Ectodermal cell (in vitro differentiated cells): Measurements from ENCODE around the gene ADGRA1.
"Not testable (repeated sequence)": the region's sequence is repeated elsewhere in the genome, so short reads cannot be mapped to it uniquely, and the experiment has no call there.

Source experiments
- H3K27ac ChIP-seq: 2 replicates; pipeline ENCODE4 v1.7.0; 2013; ENCODE audit warnings: mild to moderate bottlenecking, low read depth, low read length; ENCODE audit not compliant: insufficient read depth, poor library complexity, severe bottlenecking
- H3K27me3 ChIP-seq: 2 replicates; pipeline ENCODE4 v1.7.0; 2013; ENCODE audit warnings: mild to moderate bottlenecking, low read length; ENCODE audit not compliant: insufficient read depth, control insufficient read depth, poor library complexity, severe bottlenecking
- H3K36me3 ChIP-seq: one replicate; pipeline ENCODE4 v1.7.0; 2013; ENCODE audit warnings: low read length; ENCODE audit not compliant: control insufficient read depth, insufficient read depth
- H3K4me1 ChIP-seq: one replicate; pipeline ENCODE4 v1.7.0; 2013; ENCODE audit warnings: low read length; ENCODE audit not compliant: control insufficient read depth, insufficient read depth
- H3K4me3 ChIP-seq: 2 replicates; pipeline ENCODE4 v1.7.0; 2013; ENCODE audit warnings: low read depth, low read length, control low read depth; ENCODE audit not compliant: insufficient read depth
- H3K9me3 ChIP-seq: 2 replicates; pipeline ENCODE4 v1.7.0; 2013; ENCODE audit warnings: mild to moderate bottlenecking, low read length, moderate library complexity; ENCODE audit not compliant: control insufficient read depth
- WGBS, 2 experiments: methylation state at CpG; one replicate each; pipeline ENCODE4 v1.1.7; 2013; ENCODE audit warnings: missing lambda C conversion rate in 2 of 2; 5-methylcytosine and 5-hydroxymethylcytosine counted together

The ADGRA1 gene

GRCh38 chr10:133110133-133110532, 22.4 kb downstream of the ADGRA1 start:
- no peak overlapping the region for H3K27ac ChIP-seq
- no peak overlapping the region for H3K4me3 ChIP-seq
- H3K36me3 ChIP-seq = no peaks in the 10 kb centered on the region
- 83 to 86% methylated on average over 13 of the region's 13 CpGs for WGBS, 2 experiments
- H3K4me1 ChIP-seq = no peaks in the 10 kb centered on the region
- no peaks in the 10 kb centered on the region for H3K27me3 ChIP-seq
- H3K9me3 ChIP-seq = peaks cover 3% of the 10 kb centered on the region

- 74 to 80% methylated on average over 5 of the region's 6 CpGs for WGBS, 2 experiments
Measured at GRCh38 chr10:133110609-133111275, 23.0 kb downstream of the ADGRA1 start.

GRCh38 chr10:133111640-133112039, 23.9 kb downstream of the ADGRA1 start:
- not testable (repeated sequence) for H3K4me3 ChIP-seq, H3K27ac ChIP-seq, H3K36me3 ChIP-seq, H3K9me3 ChIP-seq, H3K4me1 ChIP-seq, H3K27me3 ChIP-seq
- WGBS, 2 experiments = 19 to 21% methylated on average over 4 of the region's 7 CpGs

More at GRCh38 chr10:133110609-133111275, 23.0 kb downstream of the ADGRA1 start:
- H3K4me3 ChIP-seq = no peak overlapping the region
- H3K9me3 ChIP-seq = peaks cover 3% of the 10 kb centered on the region
- no peaks in the 10 kb centered on the region for H3K27me3 ChIP-seq
- no peak overlapping the region for H3K27ac ChIP-seq
- no peaks in the 10 kb centered on the region for H3K4me1 ChIP-seq
- H3K36me3 ChIP-seq = no peaks in the 10 kb centered on the region

- Histone ChIP-seq H3K9me3 (no peaks in the 10 kb centered on the region), H3K27me3 (no peaks in the 10 kb centered on the region), H3K36me3 (no peaks in the 10 kb centered on the region), H3K4me3 (no peak overlapping the region), H3K27ac (no peak overlapping the region), H3K4me1 (no peaks in the 10 kb centered on the region)
- 90 to 92% methylated on average over 31 of the region's 31 CpGs for WGBS, 2 experiments
Measured at GRCh38 chr10:133113146-133113830, 25.6 kb downstream of the ADGRA1 start.

GRCh38 chr10:133113847-133114246, 26.1 kb downstream of the ADGRA1 start:
- no peaks in the 10 kb centered on the region for H3K27me3 ChIP-seq

GRCh38 chr10:133114251-133114650, 26.5 kb downstream of the ADGRA1 start:
- no peak overlapping the region for H3K27ac ChIP-seq
- H3K9me3 ChIP-seq = no peaks in the 10 kb centered on the region
- no peaks in the 10 kb centered on the region for H3K4me1 ChIP-seq
- no peak overlapping the region for H3K4me3 ChIP-seq
- H3K27me3 ChIP-seq = no peaks in the 10 kb centered on the region
- no peaks in the 10 kb centered on the region for H3K36me3 ChIP-seq
- 92 to 95% methylated on average over 18 of the region's 18 CpGs for WGBS, 2 experiments

More at GRCh38 chr10:133113847-133114246, 26.1 kb downstream of the ADGRA1 start:
- Histone ChIP-seq H3K4me3 (no peak overlapping the region), H3K27ac (no peak overlapping the region), H3K4me1 (no peaks in the 10 kb centered on the region), H3K9me3 (no peaks in the 10 kb centered on the region), H3K36me3 (no peaks in the 10 kb centered on the region)
- 90 to 92% methylated on average over 12 of the region's 12 CpGs for WGBS, 2 experiments

- Histone ChIP-seq H3K9me3 (no peaks in the 10 kb centered on the region), H3K27me3 (no peaks in the 10 kb centered on the region), H3K4me1 (no peaks in the 10 kb centered on the region), H3K27ac (no peak overlapping the region), H3K4me3 (no peak overlapping the region), H3K36me3 (no peaks in the 10 kb centered on the region)
- WGBS, 2 experiments = 91% methylated on average over 33 of the region's 33 CpGs
Measured at GRCh38 chr10:133114726-133115452, 27.2 kb downstream of the ADGRA1 start.

- Histone ChIP-seq H3K4me1 (no peaks in the 10 kb centered on the region), H3K36me3 (no peaks in the 10 kb centered on the region), H3K4me3 (no peak overlapping the region), H3K27me3 (no peaks in the 10 kb centered on the region), H3K9me3 (no peaks in the 10 kb centered on the region), H3K27ac (no peak overlapping the region)
- WGBS, 2 experiments = 88 to 92% methylated on average over 13 of the region's 13 CpGs
Measured at GRCh38 chr10:133115453-133115842, 27.7 kb downstream of the ADGRA1 start.

- Histone ChIP-seq H3K27me3 (no peaks in the 10 kb centered on the region), H3K36me3 (no peaks in the 10 kb centered on the region), H3K4me1 (no peaks in the 10 kb centered on the region), H3K27ac (no peak overlapping the region), H3K9me3 (no peaks in the 10 kb centered on the region), H3K4me3 (no peak overlapping the region)
- 74 to 75% methylated on average over 17 of the region's 17 CpGs for WGBS, 2 experiments
Measured at GRCh38 chr10:133115976-133116375, 28.3 kb downstream of the ADGRA1 start.

- Histone ChIP-seq H3K27me3 (no peaks in the 10 kb centered on the region), H3K36me3 (no peaks in the 10 kb centered on the region), H3K4me1 (no peaks in the 10 kb centered on the region), H3K27ac (no peak overlapping the region), H3K9me3 (no peaks in the 10 kb centered on the region), H3K4me3 (no peak overlapping the region)
- 88% methylated on average over 14 of the region's 14 CpGs for WGBS, 2 experiments
Measured at GRCh38 chr10:133116455-133116854, 28.7 kb downstream of the ADGRA1 start.
